NCI-H146 treated with DMSO at 0.1 percent for 48 hours (cell line): ENCODE data around the gene PRMT5.
"Not testable (repeated sequence)": the region's sequence is repeated elsewhere in the genome, so short reads cannot be mapped to it uniquely, and the experiment has no call there.

ENCODE experiments used
- DNase-seq: peaks from one replicate; lab custom pipeline; 2025; ENCODE audit not compliant: unreplicated experiment; lab: John Stamatoyannopoulos, UW

Gene PRMT5

DNA sequence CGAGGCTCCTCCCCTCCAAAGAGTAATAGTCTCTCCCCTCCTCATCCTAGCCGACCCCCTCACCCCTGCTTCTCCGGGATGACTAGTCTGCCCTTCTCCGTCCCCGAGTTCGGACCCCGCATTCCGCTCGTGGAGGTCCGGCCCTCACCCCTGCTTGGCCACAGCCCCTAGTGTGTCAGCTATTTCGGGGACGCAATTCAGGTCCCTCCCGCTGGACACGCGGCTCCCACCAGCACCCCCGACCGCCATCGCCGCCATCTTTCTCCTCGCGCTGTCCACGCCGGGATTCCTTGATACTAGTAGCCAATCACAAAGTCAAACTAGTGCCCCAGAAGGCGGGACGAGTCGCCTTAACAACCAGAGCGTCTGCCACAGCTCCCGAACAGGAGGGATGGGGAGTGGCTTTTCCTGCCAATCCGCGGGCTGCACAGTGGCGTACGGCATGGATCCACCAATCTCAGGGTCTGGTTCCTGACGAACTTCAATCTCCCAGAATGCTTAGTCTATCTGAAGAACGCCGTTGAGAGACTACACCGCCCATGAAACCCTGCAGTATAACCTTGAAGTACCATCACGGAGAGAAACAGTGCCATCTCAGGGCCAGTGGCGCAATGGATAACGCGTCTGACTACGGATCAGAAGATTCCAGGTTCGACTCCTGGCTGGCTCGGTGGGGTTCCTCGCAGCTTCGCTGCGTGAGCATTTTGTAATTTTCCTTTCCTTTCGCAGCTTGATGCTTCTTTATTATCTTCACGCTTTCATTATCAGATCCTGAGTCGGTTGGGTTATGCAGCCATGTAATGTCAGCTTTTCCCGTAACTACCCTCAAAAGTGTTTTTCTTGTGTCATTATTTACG, at the start of gene PRMT5:
TSS of gene PRMT5 (minus strand) at position 273 of the 857 bp plus-strand sequence. CDS start at position 258, 15 bp downstream.
- peak; percentile 98 for DNase-seq

DNA sequence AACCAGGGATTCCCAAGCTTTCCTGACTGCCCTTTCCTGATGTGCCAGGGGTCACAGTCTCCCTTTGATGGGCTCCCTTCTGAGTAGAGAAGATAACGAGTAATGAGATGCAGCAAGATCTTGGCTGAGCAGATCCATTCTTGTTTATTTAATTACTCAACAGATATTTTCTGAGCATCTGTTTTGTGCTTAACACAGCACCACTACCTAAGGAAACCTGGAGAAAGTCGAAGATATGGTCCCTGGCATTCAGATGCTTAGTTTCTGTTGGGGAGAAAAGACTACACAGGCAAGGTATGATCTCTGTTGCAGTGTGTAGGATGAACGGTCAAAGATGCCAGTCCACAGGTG, 49.3 kb upstream of the PRMT5 start:
- no peak for DNase-seq

DNA sequence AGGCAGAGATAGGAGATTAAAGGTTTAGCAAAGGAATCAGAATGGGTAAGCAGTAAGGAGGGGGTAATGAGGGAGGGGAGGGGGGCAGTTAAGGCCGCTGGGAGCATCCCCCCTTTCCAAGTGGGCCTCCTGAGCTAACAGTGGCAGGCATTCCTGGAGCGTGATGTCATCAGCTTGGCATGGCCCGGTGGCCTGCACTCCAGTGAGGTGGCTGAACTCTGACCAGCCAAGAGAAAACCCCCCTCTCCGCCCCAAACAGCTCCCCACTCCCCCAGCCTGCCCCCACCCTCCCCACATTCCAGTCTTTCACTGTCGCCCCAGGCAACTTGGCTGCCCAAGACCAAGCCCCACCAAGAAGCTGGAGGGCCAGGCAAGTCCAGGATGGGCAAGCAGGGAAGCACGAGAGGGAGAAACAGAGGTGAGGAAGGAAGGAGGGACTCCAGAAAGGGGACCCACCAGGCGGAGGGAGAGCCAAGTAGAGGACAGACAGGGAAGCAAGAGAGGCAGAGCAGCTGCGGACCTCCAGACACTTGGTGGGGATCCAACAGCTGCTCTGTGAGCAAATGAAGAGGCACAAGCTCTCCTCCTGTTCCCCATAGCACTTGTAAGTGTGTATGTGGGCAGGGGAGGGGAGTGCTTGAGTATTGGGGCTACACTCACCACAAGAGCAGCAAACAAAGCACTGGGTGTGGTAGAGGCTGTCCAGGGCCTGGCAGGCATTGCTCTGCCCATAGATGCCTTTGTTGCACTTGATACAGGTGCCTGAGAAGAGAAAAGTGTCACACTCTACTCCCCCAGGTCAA, 48.7 kb upstream of the PRMT5 start:
- DNase-seq = no peak

DNA sequence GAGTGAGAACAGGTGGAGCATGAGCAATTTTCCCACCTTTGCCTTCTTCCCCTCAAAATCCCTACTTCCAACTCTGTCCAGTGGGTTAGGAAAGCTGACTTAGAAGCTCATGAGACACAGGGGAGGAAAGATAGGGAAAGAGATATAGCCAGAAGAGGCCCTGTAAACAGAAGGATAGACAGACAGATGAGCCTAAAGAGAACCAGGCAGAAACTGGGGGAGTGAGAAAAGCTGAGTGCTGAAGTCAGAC, 48.2 kb upstream of the PRMT5 start:
- no peak for DNase-seq

DNA sequence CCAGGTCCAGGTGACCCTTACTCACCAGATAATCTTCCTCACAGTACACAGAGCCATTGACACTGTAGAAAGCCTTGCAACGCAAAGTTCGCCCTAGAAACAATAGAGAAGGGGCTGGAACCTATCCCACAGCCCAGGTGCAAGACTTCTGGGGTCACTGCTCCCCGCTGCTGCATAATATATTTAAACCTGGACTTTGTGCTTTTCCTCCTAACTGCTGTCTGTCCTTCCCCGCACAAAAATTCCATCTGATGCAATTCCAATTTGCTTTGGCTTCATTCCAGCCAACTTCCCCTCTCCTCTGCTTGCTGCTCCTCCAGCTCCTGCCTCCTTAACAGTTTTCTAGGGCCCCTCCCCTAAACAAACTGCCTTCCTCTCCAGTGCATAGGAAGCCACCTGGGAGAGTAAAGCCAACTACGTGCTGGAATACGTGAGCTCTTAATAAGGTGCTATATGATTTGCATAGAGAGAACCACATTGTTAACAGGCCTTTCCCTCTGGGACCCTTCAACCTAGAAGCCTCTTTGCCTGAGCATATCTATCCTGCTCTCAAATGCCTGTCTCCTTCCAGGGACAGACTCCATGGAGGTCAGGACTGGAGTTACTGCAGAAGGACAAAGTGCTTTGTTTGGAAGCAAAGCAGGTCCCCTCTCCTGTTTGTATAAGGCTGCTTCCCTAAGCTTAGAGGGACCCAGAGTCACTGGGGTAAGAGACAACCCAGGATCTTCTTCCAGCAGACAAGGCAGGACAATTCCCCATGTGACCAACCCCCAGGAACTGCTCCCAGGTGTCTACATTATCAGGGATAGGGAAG, 47.7 kb upstream of the PRMT5 start:
- no peak for DNase-seq

DNA sequence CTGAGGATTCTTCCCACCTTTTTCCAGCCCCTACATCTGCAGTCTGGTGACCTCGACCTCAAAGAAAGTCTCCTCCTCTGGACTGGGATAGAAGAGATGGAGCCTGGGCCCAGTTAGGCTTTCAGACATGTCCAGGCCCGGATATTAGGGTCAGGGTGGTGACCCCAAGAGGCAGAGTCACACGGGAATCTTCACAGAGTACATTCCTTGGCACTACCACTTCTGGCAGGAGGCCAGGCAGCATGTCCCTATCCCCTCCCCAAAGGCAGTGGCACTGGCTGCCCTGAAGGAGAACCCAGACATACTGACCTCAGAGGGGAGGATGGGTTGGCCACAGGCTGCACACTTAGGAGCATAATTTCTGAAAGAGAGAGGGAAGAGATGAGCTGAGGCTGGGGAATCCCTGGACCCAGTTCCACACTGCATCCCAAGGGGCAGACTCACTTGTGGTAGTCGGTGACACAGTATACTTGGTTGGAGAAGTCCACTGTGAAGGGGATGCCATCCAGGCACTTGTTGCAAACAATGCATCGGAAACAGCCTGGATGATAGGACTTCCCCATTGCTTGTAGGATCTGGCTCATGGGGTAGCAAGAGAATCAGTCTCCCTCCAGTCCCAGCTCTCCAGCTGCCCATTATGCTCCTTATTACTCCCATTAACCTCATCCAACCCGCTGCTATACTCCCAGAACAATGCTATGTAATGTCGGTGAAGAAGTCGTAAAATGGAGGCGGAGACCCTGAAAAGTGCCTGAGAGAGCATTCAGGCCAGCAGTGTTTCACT, 45.5 kb upstream of the PRMT5 start:
- no peak for DNase-seq

DNA sequence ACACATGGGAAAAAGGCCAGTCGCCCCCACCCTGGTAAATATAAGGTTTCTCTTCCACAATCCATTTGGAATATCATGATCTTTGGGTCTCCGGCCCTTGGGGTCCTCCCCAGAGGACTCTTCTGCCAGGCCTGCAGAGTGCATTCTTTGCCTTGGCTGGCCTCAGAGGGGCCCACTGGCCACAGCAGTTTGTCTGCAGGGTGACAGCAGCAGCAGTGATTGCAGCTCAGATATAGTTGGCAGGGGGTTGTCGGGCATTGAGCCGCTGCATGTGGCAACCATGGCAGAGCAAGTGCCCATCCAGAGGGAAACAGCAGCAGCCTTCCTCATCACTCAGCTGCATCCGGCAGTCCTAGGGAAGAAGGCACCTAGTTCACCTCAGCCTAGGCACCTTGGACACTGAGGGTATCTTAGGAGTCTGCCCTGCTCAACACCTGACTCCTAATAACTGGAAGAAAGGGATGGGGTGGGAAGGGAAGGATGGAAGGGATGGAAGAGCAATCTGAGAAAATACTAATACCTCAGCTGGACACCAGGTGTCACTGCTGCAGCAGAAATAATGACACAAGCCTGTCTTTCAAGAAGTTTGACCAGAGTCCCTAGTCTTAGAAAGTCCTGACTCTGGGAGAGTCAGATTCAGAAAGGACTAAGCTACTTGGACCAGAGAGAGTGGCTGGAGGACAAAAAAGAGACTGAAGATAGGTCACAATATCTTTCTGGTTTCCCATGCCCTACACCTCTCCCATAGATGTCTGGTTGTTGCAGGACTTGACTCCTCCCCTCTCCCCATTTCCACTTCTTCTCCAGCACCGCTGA, 44.2 kb upstream of the PRMT5 start:
- DNase-seq = peak; percentile 14

DNA sequence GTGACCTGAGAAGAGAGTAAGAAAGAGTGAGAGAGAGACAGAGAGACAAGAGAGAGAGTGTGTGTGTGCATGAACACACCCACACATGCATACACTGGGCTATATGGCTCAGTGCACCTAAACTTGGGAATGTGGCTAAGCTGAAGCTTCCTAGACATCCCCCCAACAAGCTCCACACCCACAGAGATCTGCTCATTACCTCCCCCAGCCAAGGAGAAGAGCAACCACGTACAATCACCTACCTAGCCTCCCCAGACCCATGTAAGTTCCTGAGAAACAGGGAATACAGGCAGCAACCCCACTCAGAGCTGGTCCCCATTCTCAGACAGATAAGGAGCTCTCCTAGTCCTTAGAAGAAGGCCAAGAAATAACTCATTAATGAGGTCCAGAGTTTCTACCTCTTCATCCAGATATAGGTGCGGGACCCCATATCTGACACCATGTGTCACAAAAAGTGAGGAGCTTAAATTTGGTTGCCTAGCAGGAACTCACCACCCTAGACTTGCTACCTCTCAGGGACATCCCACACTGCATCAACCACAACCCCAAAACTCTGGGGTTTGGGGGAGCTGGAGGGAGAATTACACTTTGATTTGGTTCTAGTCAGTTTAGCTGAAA, 43.2 kb upstream of the PRMT5 start:
- no peak for DNase-seq

DNA sequence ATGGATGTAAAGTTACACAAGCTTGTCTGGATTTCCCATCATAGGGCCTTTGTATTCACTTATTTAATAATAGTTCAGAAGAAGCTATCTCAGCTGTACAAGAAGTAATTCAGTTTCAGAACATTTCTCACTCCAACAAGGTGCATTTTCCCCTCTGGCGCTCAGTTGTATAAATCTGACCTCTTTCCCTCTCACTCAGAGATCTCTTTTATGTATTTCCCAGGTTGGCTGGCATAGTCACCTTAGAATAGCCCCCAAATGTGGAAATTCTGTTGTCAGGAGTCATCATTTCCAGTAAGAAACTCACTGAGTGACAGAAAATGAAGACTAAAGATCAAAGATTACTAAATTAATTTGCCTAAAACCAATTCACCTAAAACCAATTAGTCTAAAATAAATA, 42.0 kb upstream of the PRMT5 start:
- no peak for DNase-seq

DNA sequence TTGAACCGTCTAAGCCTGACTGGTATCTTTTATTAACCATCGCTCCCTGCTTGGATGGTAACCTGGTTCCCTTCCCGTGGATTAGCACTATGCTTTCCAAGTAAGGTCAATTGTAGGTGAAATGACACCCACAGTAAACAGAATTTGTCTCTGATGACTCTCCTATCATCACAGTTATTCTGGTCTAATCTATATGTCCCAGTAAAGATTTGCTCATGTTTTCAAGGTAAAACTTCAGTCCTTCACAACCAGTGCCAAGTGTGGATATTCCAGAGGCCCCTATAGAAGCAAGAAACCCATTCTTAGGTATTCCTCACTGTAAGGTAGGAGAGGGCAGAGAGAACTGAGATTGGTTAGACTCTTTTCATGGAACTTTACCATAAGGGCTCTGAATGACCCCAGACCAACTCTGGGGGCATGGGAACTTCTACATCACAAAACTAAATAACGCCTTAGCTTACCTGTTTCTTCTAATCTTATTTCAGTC, 37.6 kb upstream of the PRMT5 start:
- DNase-seq = no peak

DNA sequence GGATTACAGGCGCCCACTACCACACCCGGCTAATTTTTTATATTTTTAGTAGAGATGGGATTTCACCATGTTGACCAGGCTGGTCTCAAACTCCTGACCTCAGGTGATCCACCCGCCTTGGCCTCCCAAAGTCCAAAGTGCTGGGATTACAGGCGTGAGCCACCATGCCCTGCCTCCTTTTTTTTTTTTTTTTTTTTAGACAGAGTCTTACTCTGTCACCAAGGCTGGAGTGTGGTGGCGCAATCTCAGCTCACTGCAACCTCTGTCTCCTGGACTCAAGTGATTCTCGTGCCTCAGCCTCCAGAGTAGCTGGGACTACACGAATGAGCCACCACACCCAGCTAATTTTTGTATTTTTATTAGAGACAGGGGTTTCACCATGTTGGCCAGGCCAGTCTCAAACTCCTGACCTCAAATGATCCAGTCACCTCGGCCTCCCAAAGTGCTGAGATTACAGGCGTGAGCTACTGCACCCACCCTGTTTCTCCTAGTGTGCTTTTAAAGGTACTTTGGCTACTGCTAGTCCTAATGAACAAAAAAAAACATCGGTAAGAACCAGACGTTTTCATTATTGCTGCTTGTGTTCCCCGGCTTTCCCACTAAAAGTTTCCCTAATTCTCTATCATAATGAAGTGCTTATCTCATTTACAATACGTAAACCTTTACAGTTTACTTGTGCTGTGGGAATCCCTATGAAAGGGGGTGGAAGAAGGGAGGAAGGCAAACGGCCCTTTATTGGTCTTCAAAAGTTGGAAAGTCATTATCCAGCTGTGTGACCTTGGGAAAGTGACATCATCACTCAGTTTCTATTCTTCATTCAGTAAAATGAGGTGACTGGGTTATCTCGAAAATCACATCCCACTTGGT, 37.0 kb upstream of the PRMT5 start:
- DNase-seq = not testable (repeated sequence)

DNA sequence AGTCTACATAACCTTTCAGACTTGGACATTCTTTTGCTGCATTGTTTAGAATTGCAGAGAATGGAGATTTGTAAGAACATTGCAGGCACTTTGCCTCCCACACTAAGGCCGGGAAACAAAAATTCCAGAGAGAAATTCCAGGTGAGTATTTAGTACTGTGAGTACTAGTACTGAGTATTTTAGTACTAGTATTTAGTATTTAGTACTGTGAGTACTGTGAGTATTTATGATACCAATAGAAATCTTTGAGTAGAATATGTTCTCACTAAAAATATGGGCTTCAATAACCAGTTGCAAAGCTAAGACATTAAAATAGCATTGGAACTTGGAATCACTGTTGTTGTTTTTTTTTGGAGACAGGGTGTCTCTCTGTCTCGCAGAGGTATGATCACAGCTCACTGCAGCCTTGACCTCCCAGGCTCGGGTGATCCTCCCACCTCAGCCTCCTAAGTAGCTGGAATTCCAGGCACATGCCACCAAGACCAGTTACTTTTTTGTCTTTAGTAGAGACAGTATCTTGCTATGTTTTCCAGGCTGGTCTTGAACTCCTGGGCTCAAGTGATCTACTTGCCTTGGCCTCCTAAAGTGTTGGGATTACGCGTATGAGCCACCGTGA, 33.0 kb upstream of the PRMT5 start:
- no peak for DNase-seq

DNA sequence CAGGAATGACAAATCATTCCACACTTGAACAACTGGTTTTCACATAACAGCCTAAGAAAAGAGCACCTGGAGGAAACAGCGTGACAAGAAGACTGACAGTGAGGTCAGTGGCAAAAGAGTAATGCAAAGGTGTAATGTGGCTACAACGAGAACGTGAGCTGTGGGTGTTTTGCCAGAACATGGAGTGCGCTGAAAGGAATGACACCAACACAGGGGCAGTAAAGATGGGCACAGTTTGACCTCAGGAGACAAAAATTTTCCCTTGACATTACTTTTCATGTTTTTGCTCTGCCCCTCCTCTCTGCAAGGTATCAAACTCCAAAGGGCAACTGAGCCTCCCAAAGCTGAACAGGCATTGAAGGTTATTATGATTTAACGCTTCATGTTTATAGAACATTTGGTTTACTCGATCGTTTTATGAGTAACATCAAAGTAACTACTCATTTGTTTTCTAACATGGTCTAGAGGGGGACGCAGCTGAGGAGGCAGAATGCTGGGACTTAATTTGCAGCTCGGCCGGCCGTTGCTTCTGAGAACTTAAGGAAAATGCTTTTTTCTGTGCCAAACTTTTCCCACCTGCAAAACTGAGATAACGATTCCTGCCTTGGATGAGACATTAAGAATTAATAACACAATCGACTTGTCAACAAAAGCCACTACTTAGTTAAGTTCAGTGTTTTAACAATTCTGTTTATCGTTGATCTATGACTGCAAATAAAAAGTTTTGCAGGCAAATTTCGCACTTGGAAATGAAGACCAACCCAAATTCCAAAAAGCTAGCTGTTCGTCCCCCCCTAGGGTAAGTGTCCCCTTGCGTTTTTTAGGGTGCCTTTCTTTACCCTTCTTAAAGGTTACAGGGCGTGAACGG, 26.8 kb upstream of the PRMT5 start:
- no peak for DNase-seq

DNA sequence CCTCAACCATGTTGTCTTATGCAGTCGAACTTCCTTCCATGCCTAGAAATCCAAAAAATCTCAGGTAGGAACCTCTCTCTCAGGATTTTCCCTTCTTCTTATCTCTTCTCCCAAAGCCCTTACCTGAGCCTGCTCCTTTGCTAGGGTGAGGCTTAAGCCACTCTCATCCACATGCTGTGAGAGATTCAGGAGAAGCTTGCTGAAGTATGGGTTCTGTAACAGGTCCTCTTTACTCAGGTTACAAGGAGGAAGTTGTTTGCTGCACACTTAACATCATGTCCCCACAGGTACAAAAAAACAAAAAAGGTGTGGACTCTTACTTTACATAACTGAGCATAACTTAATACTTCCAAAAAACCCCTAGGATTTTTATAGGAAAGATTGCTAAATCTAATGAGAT, 23.2 kb upstream of the PRMT5 start:
- DNase-seq = no peak

DNA sequence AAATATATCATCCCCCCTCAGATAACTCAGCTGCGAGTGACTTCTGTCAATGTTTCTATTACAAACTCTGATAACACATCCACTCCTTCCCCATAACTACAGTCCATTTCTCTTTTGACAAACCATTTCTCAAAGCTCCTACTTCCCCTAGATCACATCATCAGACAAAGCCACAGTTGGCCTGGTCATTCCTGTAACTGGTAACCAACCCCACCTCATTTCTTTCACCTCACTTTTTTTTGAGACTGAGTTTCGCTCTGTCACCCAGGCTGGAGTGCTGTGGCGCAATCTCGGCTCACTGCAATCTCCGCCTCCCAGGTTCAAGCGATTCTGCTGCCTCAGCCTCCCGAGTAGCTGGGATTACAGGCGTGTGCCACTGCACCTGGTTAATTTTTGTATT, 22.6 kb upstream of the PRMT5 start:
- DNase-seq = not testable (repeated sequence)

DNA sequence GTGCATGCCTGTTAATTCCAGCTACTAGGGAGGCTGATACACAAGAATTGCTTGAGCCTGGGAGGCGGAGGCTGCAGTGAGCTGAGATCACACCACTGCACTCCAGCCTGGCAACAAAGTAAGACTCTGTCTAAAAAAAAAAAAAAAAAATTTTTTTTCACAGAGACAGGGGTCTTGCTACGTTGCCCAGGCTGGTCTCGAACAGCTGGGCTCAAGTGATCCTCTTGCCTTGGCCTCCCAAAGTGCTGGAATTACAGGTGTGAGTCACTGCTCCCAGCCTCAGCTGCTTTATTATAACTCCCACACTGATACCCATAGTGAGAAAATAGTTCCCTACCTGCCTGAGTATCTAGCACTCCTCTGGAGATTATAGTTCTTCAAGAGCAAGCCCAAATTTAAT, 16.5 kb upstream of the PRMT5 start:
- DNase-seq = no peak

DNA sequence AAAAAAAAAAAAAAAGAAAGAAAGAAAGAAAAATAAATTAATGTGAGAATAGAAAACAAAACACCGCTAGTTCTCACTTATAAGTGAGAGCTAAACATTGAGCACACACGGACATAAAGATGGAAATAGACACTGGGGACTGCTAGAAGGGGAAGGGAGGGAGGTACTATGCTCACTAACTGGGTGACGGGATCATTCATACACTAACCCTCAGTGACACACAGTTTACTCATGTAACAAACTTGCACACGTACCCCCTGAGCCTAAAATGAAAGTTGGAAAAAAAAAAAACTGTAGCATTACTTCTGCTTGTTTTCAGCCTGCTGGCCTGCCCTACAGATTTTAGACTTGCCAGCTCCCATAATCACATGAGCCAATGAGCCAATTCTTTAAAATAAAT, 10.5 kb upstream of the PRMT5 start:
- no peak for DNase-seq
